ENCODE measurements around the gene RHOV. TPM values are rescaled to one million over a fixed set of nuclear protein-coding genes. Genes with fewer than 3 reads are reported as not detected.
A peak's percentile ranks its signal among the peaks of the same experiment; 100 is the strongest.

Gene RHOV
- total RNA-seq, 1 experiment from 2014 or later: 4.2 TPM

GRCh38 chr15:40859206-40859851 lies 14.7 kb downstream of the RHOV start:
- no peak for TF ChIP-seq SIN3A (IDR thresholded peaks at IDR 0.05; ENCODE audit: borderline replicate concordance, insufficient read depth, low read depth, low read length)
- TF ChIP-seq REST (IDR thresholded peaks at IDR 0.05; ENCODE audit: insufficient read depth in 1 of 2, low read depth in 2 of 2, low read length in 1 of 2): no peak
- no peak for TF ChIP-seq POLR2AphosphoS5 (IDR thresholded peaks at IDR 0.05; ENCODE audit: low read depth, low read length)
- TF ChIP-seq CTCF (IDR thresholded peaks at IDR 0.05): peak; percentile 94
- TF ChIP-seq TCF7L2 (IDR thresholded peaks at IDR 0.05; ENCODE audit: low read depth, low read length): no peak
- ChIA-PET POLR2A (interaction anchor here (0.7 kb wide), 1 partner anchor 12 kb away, joined by 4 read pairs; no protein-coding TSS in a partner anchor), CTCF (interaction anchor here (0.6 to 3.9 kb wide), 9 partner anchors 10 to 295 kb away, joined by 3 to 74 read pairs (median 4); partner anchors contain the start of genes RHOV and VPS18)
- Histone ChIP-seq H3K36me3 (ENCODE audit: control insufficient read depth, insufficient read depth, low read length) (no peaks in the 10 kb centered on the region), H3K27me3 (ENCODE audit: control insufficient read depth, insufficient read depth, low read length) (no peaks in the 10 kb centered on the region), H3K9me3 (ENCODE audit: control insufficient read depth, insufficient read depth, low read depth, low read length) (no peaks in the 10 kb centered on the region), H3K4me1 (ENCODE audit: control insufficient read depth, insufficient read depth, low read length) (peaks cover 9% of the 10 kb centered on the region; the same call in 1 of the 2 replicates), H3K4me3 (ENCODE audit: low read depth in 2 of 2, low read length in 2 of 2) (no peak overlapping the region), H3K27ac (ENCODE audit: low read length) (no peak overlapping the region)
- intact Hi-C loops (cut with micrococcal nuclease; ENCODE audit: unreplicated experiment) (loop anchor here (2.0 kb wide), 1 partner anchor 33 kb away; no protein-coding TSS in a partner anchor), in situ Hi-C loops (cut with HindIII; ENCODE audit: low pct_unique_long_range_greater_than_20kb, low sequenced_read_pairs) (no loop called here)
- ATAC-seq (peak; percentile 90), DNase-seq (ENCODE audit: low read depth, low spot score) (peak; percentile 74)
- no TSS peak for BruUV-seq (replicated peaks)

- ChIA-PET CTCF (interaction anchor here (0.6 to 3.9 kb wide), 11 partner anchors 9 to 296 kb away, joined by 3 to 74 read pairs (median 4); partner anchors contain the start of genes RHOV and VPS18), POLR2A (interaction anchor here (0.7 kb wide), 1 partner anchor 19 kb away, joined by 5 read pairs; no protein-coding TSS in a partner anchor)
- Histone ChIP-seq H3K27me3 (ENCODE audit: control insufficient read depth, insufficient read depth, low read length) (no peaks in the 10 kb centered on the region), H3K4me3 (ENCODE audit: low read depth in 2 of 2, low read length in 2 of 2) (no peak overlapping the region), H3K4me1 (ENCODE audit: control insufficient read depth, insufficient read depth, low read length) (peaks cover 9% of the 10 kb centered on the region; the same call in 1 of the 2 replicates), H3K36me3 (ENCODE audit: control insufficient read depth, insufficient read depth, low read length) (no peaks in the 10 kb centered on the region), H3K9me3 (ENCODE audit: control insufficient read depth, insufficient read depth, low read depth, low read length) (no peaks in the 10 kb centered on the region), H3K27ac (ENCODE audit: low read length) (no peak overlapping the region)
- in situ Hi-C loops (cut with HindIII; ENCODE audit: low pct_unique_long_range_greater_than_20kb, low sequenced_read_pairs): no loop called here
- ATAC-seq: no peak
- intact Hi-C loops (cut with micrococcal nuclease; ENCODE audit: unreplicated experiment): loop anchor here (2.0 kb wide), 1 partner anchor 34 kb away; no protein-coding TSS in a partner anchor
- no peak for DNase-seq (ENCODE audit: low read depth, low spot score)
- no TSS peak for BruUV-seq (replicated peaks)
- TF ChIP-seq TCF7L2 (IDR thresholded peaks at IDR 0.05; ENCODE audit: low read depth, low read length) (no peak), SIN3A (IDR thresholded peaks at IDR 0.05; ENCODE audit: borderline replicate concordance, insufficient read depth, low read depth, low read length) (no peak), REST (IDR thresholded peaks at IDR 0.05; ENCODE audit: insufficient read depth in 1 of 2, low read depth in 2 of 2, low read length in 1 of 2) (no peak), POLR2AphosphoS5 (IDR thresholded peaks at IDR 0.05; ENCODE audit: low read depth, low read length) (no peak)
Observed at GRCh38 chr15:40858706-40859105, 15.3 kb downstream of the RHOV start.
